Choroid plexus epithelial cell (primary cell): ENCODE measurements around the gene HSP90AB1.

Experiments used
- DNase-seq: peaks from one replicate; pipeline ENCODE4 v3.0.0-alpha.2; 2010; ENCODE audit warnings: low read depth
- H3K4me3 ChIP-seq: 2 replicates; pipeline ENCODE4 v1.5.1; 2011; ENCODE audit warnings: low read depth, mild to moderate bottlenecking, control low read depth, low read length, moderate library complexity
- TF ChIP-seq, protein P1 (sequence below): conservative IDR thresholded peaks from 2 replicates; pipeline ENCODE4 v1.5.1; 2011; ENCODE audit warnings: low read depth, mild to moderate bottlenecking, control low read depth, inconsistent platforms, low read length, moderate library complexity

The HSP90AB1 gene

GRCh38 chr6:44257025-44257752 is 10.3 kb downstream of the HSP90AB1 start, which contains the start of gene SLC35B2:
Gene SLC35B2 (minus strand): TSS chr6:44257528. CDS start chr6:44257410, 118 bp downstream.
- DNase-seq, result peak; percentile 79
- TF ChIP-seq, protein P1, sequence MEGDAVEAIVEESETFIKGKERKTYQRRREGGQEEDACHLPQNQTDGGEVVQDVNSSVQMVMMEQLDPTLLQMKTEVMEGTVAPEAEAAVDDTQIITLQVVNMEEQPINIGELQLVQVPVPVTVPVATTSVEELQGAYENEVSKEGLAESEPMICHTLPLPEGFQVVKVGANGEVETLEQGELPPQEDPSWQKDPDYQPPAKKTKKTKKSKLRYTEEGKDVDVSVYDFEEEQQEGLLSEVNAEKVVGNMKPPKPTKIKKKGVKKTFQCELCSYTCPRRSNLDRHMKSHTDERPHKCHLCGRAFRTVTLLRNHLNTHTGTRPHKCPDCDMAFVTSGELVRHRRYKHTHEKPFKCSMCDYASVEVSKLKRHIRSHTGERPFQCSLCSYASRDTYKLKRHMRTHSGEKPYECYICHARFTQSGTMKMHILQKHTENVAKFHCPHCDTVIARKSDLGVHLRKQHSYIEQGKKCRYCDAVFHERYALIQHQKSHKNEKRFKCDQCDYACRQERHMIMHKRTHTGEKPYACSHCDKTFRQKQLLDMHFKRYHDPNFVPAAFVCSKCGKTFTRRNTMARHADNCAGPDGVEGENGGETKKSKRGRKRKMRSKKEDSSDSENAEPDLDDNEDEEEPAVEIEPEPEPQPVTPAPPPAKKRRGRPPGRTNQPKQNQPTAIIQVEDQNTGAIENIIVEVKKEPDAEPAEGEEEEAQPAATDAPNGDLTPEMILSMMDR, result peak; percentile 43
- peak within 1 kb of the TSS; percentile 90 for H3K4me3 ChIP-seq

DNA sequence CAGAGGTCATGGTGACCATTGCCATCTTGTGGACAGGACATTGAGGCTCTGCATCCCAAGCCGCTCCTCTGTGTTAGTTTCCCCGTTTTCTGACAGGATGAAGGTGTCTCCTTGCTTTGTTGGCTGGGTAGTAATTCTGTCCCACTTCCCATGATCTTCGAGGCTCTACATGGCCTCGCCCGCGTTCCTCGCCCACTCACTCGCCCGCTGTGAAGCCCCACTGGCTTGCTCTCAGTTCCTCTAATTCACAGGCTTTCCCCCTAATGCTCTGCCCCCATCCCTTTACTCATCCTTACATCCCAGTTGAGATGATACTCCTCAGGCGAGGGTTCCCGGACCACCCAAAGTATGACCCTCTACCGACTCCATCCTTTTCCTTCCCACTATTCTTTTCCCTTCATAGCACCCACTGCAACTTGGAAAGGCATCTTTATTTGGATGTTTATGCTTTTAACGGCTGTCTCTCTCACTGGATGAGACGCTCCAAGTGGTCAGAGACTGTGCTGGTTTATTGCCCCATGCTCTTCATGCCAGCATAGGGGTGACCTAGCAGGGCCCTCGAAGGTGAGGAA is 10.9 kb downstream of the HSP90AB1 start:
- peak overlapping the region; percentile 90 for H3K4me3 ChIP-seq
- DNase-seq, result no peak
- TF ChIP-seq, protein P1, result no peak

GRCh38 chr6:44258325-44258863 is 11.5 kb downstream of the HSP90AB1 start:
- TF ChIP-seq, protein P1, result no peak
- DNase-seq, result no peak

DNA sequence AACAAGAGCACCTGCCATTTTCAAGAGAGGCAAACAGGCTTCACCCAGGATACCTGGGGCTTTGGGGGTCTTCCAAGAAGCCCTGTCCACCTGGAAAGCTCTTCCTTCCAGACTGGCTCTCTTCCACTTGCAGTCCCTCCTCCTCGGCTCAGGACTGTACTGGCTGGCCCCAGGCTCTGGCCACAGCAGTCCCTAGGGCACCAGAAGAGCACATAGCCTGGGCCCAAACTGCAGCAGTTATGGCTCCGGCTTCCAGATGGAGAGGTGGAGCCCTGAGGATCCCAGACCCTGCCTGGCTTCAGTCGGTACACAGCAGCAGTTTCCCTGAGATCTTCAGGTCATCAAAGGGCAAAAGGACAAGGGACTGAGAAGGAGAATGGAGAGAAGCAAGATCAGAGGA is 12.0 kb downstream of the HSP90AB1 start:
- H3K4me3 ChIP-seq, result no peak overlapping the region
- no peak for DNase-seq
- TF ChIP-seq, protein P1, result no peak

More at GRCh38 chr6:44258325-44258863, 11.5 kb downstream of the HSP90AB1 start:
- H3K4me3 ChIP-seq, result no peak overlapping the region

DNA sequence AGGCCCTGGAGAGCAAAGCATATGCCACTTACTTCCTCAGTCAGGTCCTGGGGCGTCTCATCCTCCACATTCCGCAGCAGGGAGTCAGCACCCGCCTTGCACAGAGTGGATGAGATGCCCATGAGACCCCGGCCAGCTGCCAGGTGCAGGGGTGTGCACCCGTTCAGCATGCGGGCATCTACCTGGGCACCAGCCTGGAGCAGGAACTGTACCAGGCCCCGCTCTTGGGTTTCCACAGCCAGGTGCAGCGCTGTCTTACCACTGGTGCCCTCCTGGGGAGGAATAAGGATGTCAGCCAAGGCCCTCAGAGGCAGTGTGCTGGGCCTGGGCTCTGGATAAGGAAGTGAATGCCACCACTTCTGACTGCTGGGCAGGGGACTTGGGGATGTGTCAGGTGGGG is 13.1 kb downstream of the HSP90AB1 start:
- H3K4me3 ChIP-seq, result no peak overlapping the region
- TF ChIP-seq, protein P1, result no peak
- no peak for DNase-seq

DNA sequence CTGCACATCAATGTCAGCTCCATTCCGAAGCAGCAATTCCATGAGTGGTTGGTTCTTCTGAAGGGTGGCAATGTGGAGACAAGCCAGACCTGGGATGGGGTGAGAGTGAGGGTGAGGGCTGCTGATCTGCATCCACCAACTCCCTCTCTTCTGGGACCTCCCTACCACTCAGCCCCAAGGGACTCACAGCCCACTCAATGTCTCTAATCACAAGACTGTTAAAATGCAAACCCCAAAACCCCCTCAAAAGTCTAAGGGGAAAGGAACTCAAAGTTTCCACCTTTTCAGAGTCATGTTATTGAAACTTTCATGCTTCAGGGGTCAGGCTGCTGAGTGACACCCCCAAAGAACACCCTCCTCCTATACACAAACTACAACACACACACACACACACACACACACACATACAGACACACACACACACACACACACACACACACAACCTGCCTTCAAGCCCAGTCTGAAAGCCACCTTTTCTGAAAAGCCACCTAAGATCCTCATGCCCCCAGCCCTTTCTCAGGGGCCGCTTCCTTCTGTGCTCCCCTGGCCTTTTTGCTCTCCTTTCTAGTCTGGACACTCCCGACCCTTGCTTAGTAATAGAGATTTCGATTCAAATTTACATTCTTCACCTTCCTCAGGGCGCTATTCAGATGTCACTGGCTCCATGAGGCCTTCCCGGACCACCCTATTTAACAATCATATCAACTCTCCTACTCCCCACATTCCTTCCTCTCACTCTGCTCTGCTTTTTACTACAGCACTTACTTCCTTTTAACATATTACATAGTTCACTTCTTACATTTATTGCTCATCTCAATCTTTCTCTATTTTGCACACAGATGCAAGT is 13.8 kb downstream of the HSP90AB1 start:
- TF ChIP-seq, protein P1, result no peak
- no peak overlapping the region for H3K4me3 ChIP-seq
- DNase-seq, result no peak
